HepG2 (cell line): ENCODE data around the gene TMEM121. TPM values are rescaled to one million over a fixed set of nuclear protein-coding genes. Genes with fewer than 3 reads are reported as not detected.

Experiments used
- E2F5 ChIP-seq: sonication (generic); formaldehyde crosslinking; conservative IDR thresholded peaks from 2 replicates; pipeline ENCODE4 v1.4.0; 2020; ENCODE audit warnings: missing genetic modification reagents
- GPBP1L1 ChIP-seq: sonication (generic); formaldehyde crosslinking; IDR thresholded peaks from 2 replicates; pipeline ENCODE4 v1.5.0; 2020; ENCODE audit warnings: mild to moderate bottlenecking, missing genetic modification reagents
- KAT2B ChIP-seq: fragments of 150-350 bp; IDR thresholded peaks from 2 replicates; pipeline ENCODE4 v1.6.1; 2014; ENCODE audit warnings: low read depth, low read length, borderline replicate concordance
- MED1 ChIP-seq: sonication (generic); formaldehyde crosslinking; IDR thresholded peaks from 2 replicates; pipeline ENCODE4 v1.4.0; 2020; ENCODE audit warnings: missing genetic modification reagents
- MYPOP ChIP-seq: sonication (generic); formaldehyde crosslinking; IDR thresholded peaks from 2 replicates; pipeline ENCODE4 v1.8.1; 2023; ENCODE audit warnings: mild to moderate bottlenecking, moderate library complexity, missing genetic modification reagents
- POLR2G ChIP-seq: fragments of 200-400 bp; formaldehyde crosslinking; IDR thresholded peaks from 2 replicates; pipeline ENCODE4 v1.6.1; 2018; ENCODE audit warnings: mild to moderate bottlenecking, low read depth, low read length, moderate library complexity
- SAP130 ChIP-seq: IDR thresholded peaks from 2 replicates; pipeline ENCODE4 v1.6.1; 2016; ENCODE audit warnings: low read depth
- SP4 ChIP-seq: sonication (generic); formaldehyde crosslinking; IDR thresholded peaks from 2 replicates; pipeline ENCODE4 v1.8.1; 2023; ENCODE audit warnings: mild to moderate bottlenecking, missing genetic modification reagents
- SP5 ChIP-seq: IDR thresholded peaks from 2 replicates; pipeline ENCODE4 v1.6.1; 2016; ENCODE audit warnings: low read depth, borderline replicate concordance
- ZNF18 ChIP-seq: sonication (generic); formaldehyde crosslinking; IDR thresholded peaks from 2 replicates; pipeline ENCODE4 v1.8.0; 2022; ENCODE audit warnings: mild to moderate bottlenecking, missing genetic modification reagents; ENCODE audit not compliant: insufficient replicate concordance
- ZNF20 ChIP-seq: sonication (generic); formaldehyde crosslinking; IDR thresholded peaks from 2 replicates; pipeline ENCODE4 v1.4.0; 2020; ENCODE audit warnings: mild to moderate bottlenecking, moderate library complexity, missing genetic modification reagents
- polyA plus RNA-seq, 8 experiments: library from polyadenylated mRNA; depleted of rRNA in 3 of 8; stranded (reverse) in 7 of 8; unstranded in 1 of 8; fragments of >200 nt; fragmentation: Illumina TruSeq in 4 of 8; extraction: Trizol in 4 of 8; gene quantifications; 2 replicates each; pipeline versions ENCODE4 v1.2.1 to v1.2.3, GENCODE V29; 2011 to 2016; ENCODE audit warnings: low read depth in 4 of 8, missing spikeins in 1 of 8, mixed read lengths in 1 of 8; ENCODE audit not compliant: insufficient read depth in 1 of 8
- total RNA-seq, 5 experiments: library from RNA; depleted of rRNA; stranded (reverse); fragments of >200 nt; fragmentation: Illumina TruSeq; extraction: Trizol; gene quantifications; 2 replicates each; pipeline ENCODE4 v1.2.3, GENCODE V29; 2016; ENCODE audit warnings: low read depth in 1 of 5
- TF ChIP-seq, protein P1 (sequence below): sonication (generic); formaldehyde crosslinking; IDR thresholded peaks from 2 replicates; pipeline ENCODE4 v1.5.0; 2020; ENCODE audit warnings: mild to moderate bottlenecking, missing genetic modification reagents, moderate library complexity
- TF ChIP-seq, protein P2 (sequence below): sonication (generic); formaldehyde crosslinking; IDR thresholded peaks from 2 replicates; pipeline ENCODE4 v1.8.0; 2023; ENCODE audit warnings: mild to moderate bottlenecking, missing genetic modification reagents
- TF ChIP-seq, protein P3 (sequence below): sonication (generic); formaldehyde crosslinking; IDR thresholded peaks from 2 replicates; pipeline ENCODE4 v1.4.0; 2020; ENCODE audit warnings: missing genetic modification reagents, borderline replicate concordance

Gene TMEM121
- total and polyA plus RNA-seq, 2 of the 13 experiments (the other 11 are each of a cell fraction or from before 2014, with no cell fraction given): 6.6 to 19.0 TPM

GRCh38 chr14:105525861-105526775 lies at the start of gene TMEM121 (continued):
- TF ChIP-seq POLR2G: 0 out of 2 replicates have a peak, but pooled peaks have one; percentile 1
- peak; percentile 99 for TF ChIP-seq MYPOP (CRISPR knock-in tag)
- no peak for TF ChIP-seq ZNF18 (CRISPR knock-in tag)
- no peak for TF ChIP-seq GPBP1L1 (CRISPR knock-in tag)
- TF ChIP-seq, protein P1, sequence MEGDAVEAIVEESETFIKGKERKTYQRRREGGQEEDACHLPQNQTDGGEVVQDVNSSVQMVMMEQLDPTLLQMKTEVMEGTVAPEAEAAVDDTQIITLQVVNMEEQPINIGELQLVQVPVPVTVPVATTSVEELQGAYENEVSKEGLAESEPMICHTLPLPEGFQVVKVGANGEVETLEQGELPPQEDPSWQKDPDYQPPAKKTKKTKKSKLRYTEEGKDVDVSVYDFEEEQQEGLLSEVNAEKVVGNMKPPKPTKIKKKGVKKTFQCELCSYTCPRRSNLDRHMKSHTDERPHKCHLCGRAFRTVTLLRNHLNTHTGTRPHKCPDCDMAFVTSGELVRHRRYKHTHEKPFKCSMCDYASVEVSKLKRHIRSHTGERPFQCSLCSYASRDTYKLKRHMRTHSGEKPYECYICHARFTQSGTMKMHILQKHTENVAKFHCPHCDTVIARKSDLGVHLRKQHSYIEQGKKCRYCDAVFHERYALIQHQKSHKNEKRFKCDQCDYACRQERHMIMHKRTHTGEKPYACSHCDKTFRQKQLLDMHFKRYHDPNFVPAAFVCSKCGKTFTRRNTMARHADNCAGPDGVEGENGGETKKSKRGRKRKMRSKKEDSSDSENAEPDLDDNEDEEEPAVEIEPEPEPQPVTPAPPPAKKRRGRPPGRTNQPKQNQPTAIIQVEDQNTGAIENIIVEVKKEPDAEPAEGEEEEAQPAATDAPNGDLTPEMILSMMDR (CRISPR knock-in tag): 0 out of 2 replicates have a peak, but pooled peaks have one; percentile 5
- TF ChIP-seq, protein P2, sequence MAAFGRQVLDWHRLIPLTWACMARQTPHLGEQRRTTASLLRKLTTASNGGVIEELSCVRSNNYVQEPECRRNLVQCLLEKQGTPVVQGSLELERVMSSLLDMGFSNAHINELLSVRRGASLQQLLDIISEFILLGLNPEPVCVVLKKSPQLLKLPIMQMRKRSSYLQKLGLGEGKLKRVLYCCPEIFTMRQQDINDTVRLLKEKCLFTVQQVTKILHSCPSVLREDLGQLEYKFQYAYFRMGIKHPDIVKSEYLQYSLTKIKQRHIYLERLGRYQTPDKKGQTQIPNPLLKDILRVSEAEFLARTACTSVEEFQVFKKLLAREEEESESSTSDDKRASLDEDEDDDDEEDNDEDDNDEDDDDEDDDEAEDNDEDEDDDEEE (CRISPR knock-in tag): no peak
- peak; percentile 60; the same call in 1 of the 2 replicates for TF ChIP-seq SP4 (CRISPR knock-in tag)
- 0 out of 2 replicates have a peak, but pooled peaks have one; percentile 27 for TF ChIP-seq SP5 (CRISPR knock-in tag)
- no peak for TF ChIP-seq E2F5 (CRISPR knock-in tag)
- no peak for TF ChIP-seq KAT2B
- TF ChIP-seq ZNF20 (CRISPR knock-in tag): no peak
- TF ChIP-seq SAP130 (CRISPR knock-in tag): peak; percentile 28; the same call in 1 of the 2 replicates
- TF ChIP-seq, protein P3, sequence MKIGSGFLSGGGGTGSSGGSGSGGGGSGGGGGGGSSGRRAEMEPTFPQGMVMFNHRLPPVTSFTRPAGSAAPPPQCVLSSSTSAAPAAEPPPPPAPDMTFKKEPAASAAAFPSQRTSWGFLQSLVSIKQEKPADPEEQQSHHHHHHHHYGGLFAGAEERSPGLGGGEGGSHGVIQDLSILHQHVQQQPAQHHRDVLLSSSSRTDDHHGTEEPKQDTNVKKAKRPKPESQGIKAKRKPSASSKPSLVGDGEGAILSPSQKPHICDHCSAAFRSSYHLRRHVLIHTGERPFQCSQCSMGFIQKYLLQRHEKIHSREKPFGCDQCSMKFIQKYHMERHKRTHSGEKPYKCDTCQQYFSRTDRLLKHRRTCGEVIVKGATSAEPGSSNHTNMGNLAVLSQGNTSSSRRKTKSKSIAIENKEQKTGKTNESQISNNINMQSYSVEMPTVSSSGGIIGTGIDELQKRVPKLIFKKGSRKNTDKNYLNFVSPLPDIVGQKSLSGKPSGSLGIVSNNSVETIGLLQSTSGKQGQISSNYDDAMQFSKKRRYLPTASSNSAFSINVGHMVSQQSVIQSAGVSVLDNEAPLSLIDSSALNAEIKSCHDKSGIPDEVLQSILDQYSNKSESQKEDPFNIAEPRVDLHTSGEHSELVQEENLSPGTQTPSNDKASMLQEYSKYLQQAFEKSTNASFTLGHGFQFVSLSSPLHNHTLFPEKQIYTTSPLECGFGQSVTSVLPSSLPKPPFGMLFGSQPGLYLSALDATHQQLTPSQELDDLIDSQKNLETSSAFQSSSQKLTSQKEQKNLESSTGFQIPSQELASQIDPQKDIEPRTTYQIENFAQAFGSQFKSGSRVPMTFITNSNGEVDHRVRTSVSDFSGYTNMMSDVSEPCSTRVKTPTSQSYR: peak; percentile 63; the same call in 1 of the 2 replicates
- no peak for TF ChIP-seq MED1 (CRISPR knock-in tag)
